Activated naive CD8-positive, alpha-beta T cell treated with anti-CD3 and anti-CD28 coated beads, Interleukin-2, amount 50 U/mL, for 24 hours (primary cell): ENCODE results near the gene GMEB2.
"Not testable (repeated sequence)": the region's sequence is repeated elsewhere in the genome, so short reads cannot be mapped to it uniquely, and the experiment has no call there.

ENCODE experiments used
- ATAC-seq: fragments of 150-1000 bp; cut with Tn5 transposase; one replicate; pipeline ENCODE4 v1.10.0; 2021
- DNase-seq: peaks from one replicate; pipeline ENCODE4 v3.0.0; 2021
- H3K27ac Mint-ChIP-seq: one replicate; pipeline ENCODE4 v1.8.0; 2021; ENCODE audit warnings: mild to moderate bottlenecking, mixed read lengths
- H3K27me3 Mint-ChIP-seq: one replicate; pipeline ENCODE4 v1.8.0; 2021; ENCODE audit warnings: mixed read lengths
- H3K36me3 Mint-ChIP-seq: one replicate; pipeline ENCODE4 v1.8.0; 2021; ENCODE audit warnings: low read depth, mixed read lengths
- H3K4me1 Mint-ChIP-seq: one replicate; pipeline ENCODE4 v1.8.0; 2021; ENCODE audit warnings: mixed read lengths
- H3K4me3 Mint-ChIP-seq: one replicate; pipeline ENCODE4 v1.8.0; 2021; ENCODE audit warnings: mild to moderate bottlenecking, moderate library complexity, mixed read lengths
- H3K9me3 Mint-ChIP-seq: one replicate; pipeline ENCODE4 v1.8.0; 2021; ENCODE audit warnings: mixed read lengths

The GMEB2 gene

GRCh38 chr20:63618291-63618980 is 8.5 kb downstream of the GMEB2 start:
- Mint-ChIP-seq H3K4me1 (peaks cover 7% of the 10 kb centered on the region), H3K9me3 (no peaks in the 10 kb centered on the region), H3K4me3 (no peak overlapping the region), H3K27ac (no peak overlapping the region), H3K27me3 (no peaks in the 10 kb centered on the region), H3K36me3 (peaks cover 21% of the 10 kb centered on the region)
- DNase-seq (no peak), ATAC-seq (no peak)

- peaks cover 7% of the 10 kb centered on the region for H3K4me1 Mint-ChIP-seq
- no peak overlapping the region for H3K27ac Mint-ChIP-seq
- no peaks in the 10 kb centered on the region for H3K27me3 Mint-ChIP-seq
- H3K9me3 Mint-ChIP-seq: no peaks in the 10 kb centered on the region
- no peak for ATAC-seq
- no peak overlapping the region for H3K4me3 Mint-ChIP-seq
- no peak for DNase-seq
- H3K36me3 Mint-ChIP-seq: peaks cover 23% of the 10 kb centered on the region
Measured at GRCh38 chr20:63617876-63618265, 9.0 kb downstream of the GMEB2 start.

GRCh38 chr20:63617092-63617875 is 9.6 kb downstream of the GMEB2 start:
- Mint-ChIP-seq H3K4me1 (peaks cover 2% of the 10 kb centered on the region), H3K27me3 (no peaks in the 10 kb centered on the region), H3K4me3 (no peak overlapping the region), H3K27ac (no peak overlapping the region), H3K9me3 (no peaks in the 10 kb centered on the region), H3K36me3 (peaks cover 22% of the 10 kb centered on the region)
- ATAC-seq (no peak), DNase-seq (no peak)

GRCh38 chr20:63613863-63614594 is 12.9 kb downstream of the GMEB2 start:
- peaks cover 22% of the 10 kb centered on the region for H3K36me3 Mint-ChIP-seq
- not testable (repeated sequence) for H3K27ac Mint-ChIP-seq, DNase-seq, H3K4me3 Mint-ChIP-seq, H3K27me3 Mint-ChIP-seq, ATAC-seq, H3K4me1 Mint-ChIP-seq, H3K9me3 Mint-ChIP-seq

GRCh38 chr20:63612276-63612931 is 14.5 kb downstream of the GMEB2 start:
- Mint-ChIP-seq H3K36me3 (peaks cover 18% of the 10 kb centered on the region), H3K4me3 (no peak overlapping the region), H3K27ac (no peak overlapping the region), H3K9me3 (no peaks in the 10 kb centered on the region), H3K27me3 (no peaks in the 10 kb centered on the region), H3K4me1 (peaks cover 4% of the 10 kb centered on the region)
- ATAC-seq (no peak), DNase-seq (no peak)

- no peak for ATAC-seq
- peaks cover 5% of the 10 kb centered on the region for H3K4me1 Mint-ChIP-seq
Measured at GRCh38 chr20:63611646-63612045, 15.3 kb downstream of the GMEB2 start.

GRCh38 chr20:63610581-63611435 is 16.1 kb downstream of the GMEB2 start:
- no peak for DNase-seq
- peaks cover 6% of the 10 kb centered on the region for H3K4me1 Mint-ChIP-seq

More at GRCh38 chr20:63611646-63612045, 15.3 kb downstream of the GMEB2 start:
- H3K27me3 Mint-ChIP-seq: no peaks in the 10 kb centered on the region
- no peak overlapping the region for H3K27ac Mint-ChIP-seq
- H3K4me3 Mint-ChIP-seq: no peak overlapping the region
- no peak for DNase-seq
- no peaks in the 10 kb centered on the region for H3K9me3 Mint-ChIP-seq
- H3K36me3 Mint-ChIP-seq: peaks cover 13% of the 10 kb centered on the region

GRCh38 chr20:63606686-63607085 is 20.2 kb downstream of the GMEB2 start:
- Mint-ChIP-seq H3K36me3 (peaks cover 19% of the 10 kb centered on the region), H3K27ac (no peak overlapping the region), H3K9me3 (no peaks in the 10 kb centered on the region), H3K4me3 (no peak overlapping the region), H3K27me3 (no peaks in the 10 kb centered on the region), H3K4me1 (peaks cover 4% of the 10 kb centered on the region)
- no peak for DNase-seq
- no peak for ATAC-seq

More at GRCh38 chr20:63610581-63611435, 16.1 kb downstream of the GMEB2 start:
- H3K36me3 Mint-ChIP-seq: peaks cover 13% of the 10 kb centered on the region
- H3K9me3 Mint-ChIP-seq: no peaks in the 10 kb centered on the region
- no peaks in the 10 kb centered on the region for H3K27me3 Mint-ChIP-seq
- no peak overlapping the region for H3K27ac Mint-ChIP-seq
- no peak for ATAC-seq
- no peak overlapping the region for H3K4me3 Mint-ChIP-seq

GRCh38 chr20:63602321-63602720 is 24.6 kb downstream of the GMEB2 start:
- no peak overlapping the region for H3K27ac Mint-ChIP-seq
- H3K9me3 Mint-ChIP-seq: no peaks in the 10 kb centered on the region
- H3K4me3 Mint-ChIP-seq: no peak overlapping the region
- H3K36me3 Mint-ChIP-seq: peaks cover 29% of the 10 kb centered on the region
- peaks cover 4% of the 10 kb centered on the region for H3K4me1 Mint-ChIP-seq
- DNase-seq (no peak), ATAC-seq (no peak)
- H3K27me3 Mint-ChIP-seq: no peaks in the 10 kb centered on the region

- not testable (repeated sequence) for H3K4me1 Mint-ChIP-seq, H3K4me3 Mint-ChIP-seq, ATAC-seq, H3K27ac Mint-ChIP-seq, H3K27me3 Mint-ChIP-seq, H3K9me3 Mint-ChIP-seq
- peaks cover 29% of the 10 kb centered on the region for H3K36me3 Mint-ChIP-seq
- DNase-seq: peak; percentile 12
Measured at GRCh38 chr20:63601679-63602078, 25.2 kb downstream of the GMEB2 start.

GRCh38 chr20:63599396-63600050 is 27.4 kb downstream of the GMEB2 start:
- no peak for ATAC-seq
- no peak overlapping the region for H3K4me3 Mint-ChIP-seq
- H3K27me3 Mint-ChIP-seq: no peaks in the 10 kb centered on the region
- H3K9me3 Mint-ChIP-seq: no peaks in the 10 kb centered on the region
- DNase-seq: no peak
- no peak overlapping the region for H3K27ac Mint-ChIP-seq
- H3K36me3 Mint-ChIP-seq: peaks cover 32% of the 10 kb centered on the region
- no peaks in the 10 kb centered on the region for H3K4me1 Mint-ChIP-seq

GRCh38 chr20:63598479-63599395 is 28.2 kb downstream of the GMEB2 start:
- Mint-ChIP-seq H3K27me3 (no peaks in the 10 kb centered on the region), H3K9me3 (no peaks in the 10 kb centered on the region), H3K4me1 (no peaks in the 10 kb centered on the region), H3K36me3 (peaks cover 28% of the 10 kb centered on the region), H3K27ac (no peak overlapping the region), H3K4me3 (no peak overlapping the region)
- ATAC-seq (no peak), DNase-seq (no peak)
